HEK293T (cell line): ENCODE data around the gene PCK1.

Experiments
- ARNT ChIP-seq: fragments of 450-650 bp; IDR thresholded peaks from 2 replicates; pipeline ENCODE4 v1.6.1; 2017; ENCODE audit warnings: mild to moderate bottlenecking
- BHLHE40 ChIP-seq: fragments of 450-650 bp; IDR thresholded peaks from 2 replicates; pipeline ENCODE4 v1.6.1; 2016; ENCODE audit warnings: mild to moderate bottlenecking, moderate library complexity, borderline replicate concordance
- CTBP1 ChIP-seq: fragments of 450-650 bp; IDR thresholded peaks from 2 replicates; pipeline ENCODE4 v1.6.1; 2016; ENCODE audit warnings: borderline replicate concordance
- ELF4 ChIP-seq: fragments of 450-650 bp; IDR thresholded peaks from 2 replicates; pipeline ENCODE4 v1.6.1; 2017; ENCODE audit warnings: antibody characterized with exemption
- FOXA1 ChIP-seq: fragments of 450-650 bp; IDR thresholded peaks from 2 replicates; pipeline ENCODE4 v1.6.1; 2016; ENCODE audit warnings: mild to moderate bottlenecking
- FOXK2 ChIP-seq: fragments of 450-650 bp; IDR thresholded peaks from 2 replicates; pipeline ENCODE4 v1.6.1; 2016; ENCODE audit warnings: mild to moderate bottlenecking
- FOXM1 ChIP-seq: fragments of 450-650 bp; IDR thresholded peaks from 2 replicates; pipeline ENCODE4 v1.6.1; 2017; ENCODE audit warnings: mild to moderate bottlenecking, borderline replicate concordance
- HDGF ChIP-seq: fragments of 450-650 bp; IDR thresholded peaks from 2 replicates; pipeline ENCODE4 v1.6.1; 2017; ENCODE audit warnings: antibody characterized with exemption, borderline replicate concordance
- L3MBTL2 ChIP-seq: fragments of 450-650 bp; conservative IDR thresholded peaks from 2 replicates; pipeline ENCODE4 v1.6.1; 2016; ENCODE audit warnings: mild to moderate bottlenecking
- LEF1 ChIP-seq: fragments of 450-650 bp; IDR thresholded peaks from 2 replicates; pipeline ENCODE4 v1.6.1; 2017; ENCODE audit warnings: mild to moderate bottlenecking, borderline replicate concordance
- NFRKB ChIP-seq: fragments of 450-650 bp; IDR thresholded peaks from 2 replicates; pipeline ENCODE4 v1.6.1; 2016; ENCODE audit warnings: mild to moderate bottlenecking, moderate library complexity
- SP1 ChIP-seq: fragments of 450-650 bp; IDR thresholded peaks from 2 replicates; pipeline ENCODE4 v1.6.1; 2017
- SUZ12 ChIP-seq: fragments of 450-650 bp; IDR thresholded peaks from 2 replicates; pipeline ENCODE4 v1.6.1; 2016; ENCODE audit warnings: mild to moderate bottlenecking
- ZNF384 ChIP-seq: fragments of 450-650 bp; IDR thresholded peaks from 2 replicates; pipeline ENCODE4 v1.6.1; 2016

DNA sequence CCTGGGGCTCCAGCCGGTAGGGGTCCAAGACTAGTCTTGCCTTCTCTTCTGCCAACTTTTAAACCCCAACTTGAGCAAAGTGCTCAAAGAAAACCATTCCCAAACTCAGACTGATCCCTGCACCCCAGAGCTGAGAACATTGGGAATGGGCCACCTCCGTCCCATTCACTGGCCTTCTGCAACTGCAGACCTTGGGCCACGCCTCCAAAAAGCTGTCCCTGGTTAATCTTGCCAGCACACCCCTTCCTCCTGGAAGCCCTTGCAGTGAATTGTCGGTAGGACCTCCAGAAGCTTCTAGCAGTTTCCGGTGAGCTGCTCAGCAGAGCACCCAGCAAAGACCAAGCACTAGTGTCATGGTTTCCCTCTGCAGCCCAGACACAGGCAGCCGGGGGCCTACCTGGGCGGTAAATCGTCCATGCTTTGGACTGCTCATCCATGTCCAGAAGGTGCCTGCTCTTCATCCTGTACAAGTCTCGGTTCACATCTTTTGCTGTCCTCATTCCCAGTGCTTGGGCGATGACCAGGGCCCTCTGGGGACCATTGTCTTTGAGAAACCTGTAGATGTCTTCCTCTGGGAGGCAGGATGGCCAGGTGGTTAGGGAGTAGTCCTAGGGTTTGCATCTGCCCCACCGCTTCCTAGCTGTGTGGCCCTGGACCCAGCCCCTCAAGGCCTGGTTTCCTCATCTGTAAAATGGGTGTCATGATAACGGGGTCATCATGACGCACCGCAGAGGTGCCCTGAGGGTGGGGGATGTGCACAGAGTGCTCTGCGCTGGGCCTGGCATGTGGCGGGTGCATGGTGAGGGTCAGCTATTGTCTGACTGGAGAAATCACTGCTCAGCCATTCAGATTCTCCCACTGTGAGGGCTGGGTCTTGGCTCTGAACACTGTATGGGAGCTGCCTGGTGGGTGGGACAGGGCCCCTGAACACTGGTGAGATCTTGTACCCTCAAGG is 53.9 kb downstream of the PCK1 start:
- TF ChIP-seq CTBP1, result no peak
- no peak for TF ChIP-seq SUZ12
- no peak for TF ChIP-seq NFRKB
- no peak for TF ChIP-seq HDGF
- no peak for TF ChIP-seq LEF1
- TF ChIP-seq FOXA1, result no peak
- TF ChIP-seq BHLHE40, result no peak
- no peak for TF ChIP-seq ARNT
- TF ChIP-seq FOXM1, result no peak
- TF ChIP-seq ELF4, result no peak
- no peak for TF ChIP-seq FOXK2
- TF ChIP-seq ZNF384, result no peak
- no peak for TF ChIP-seq L3MBTL2
- no peak for TF ChIP-seq SP1
